ENCODE results near the gene FHIT. TPM values are rescaled to one million over a fixed set of nuclear protein-coding genes. Genes with fewer than 3 reads are reported as not detected.

FHIT gene
- total RNA-seq, 1 donor from 2014 or later, result 20.2 TPM

DNA sequence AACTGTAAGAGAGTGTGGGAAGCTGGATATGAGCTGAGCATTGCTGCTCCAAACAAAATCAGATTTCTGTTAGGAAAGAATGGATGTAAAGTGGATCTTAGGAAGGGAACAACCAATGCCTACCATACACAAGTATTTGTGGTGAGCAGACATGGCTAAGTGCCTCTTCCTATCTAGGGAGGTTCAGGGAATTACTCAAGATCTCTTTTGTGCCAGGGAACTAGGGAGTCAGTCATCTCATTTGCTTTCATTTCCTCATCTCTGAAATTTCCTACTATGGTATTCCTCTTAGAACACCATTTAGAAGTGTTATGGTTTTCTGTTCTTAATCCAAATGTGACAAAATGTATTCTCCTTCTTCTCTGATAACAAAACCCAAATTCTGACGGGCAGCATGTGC lies 396.5 kb downstream of the FHIT start:
- Mint-ChIP-seq H3K9me3 (ENCODE audit: unreplicated experiment) (no peaks in the 10 kb centered on the region), H3K4me1 (ENCODE audit: unreplicated experiment) (peaks cover 17% of the 10 kb centered on the region), H3K4me3 (ENCODE audit: unreplicated experiment) (no peak overlapping the region), H3K27me3 (ENCODE audit: unreplicated experiment) (no peaks in the 10 kb centered on the region), H3K27ac (ENCODE audit: unreplicated experiment) (no peak overlapping the region), H3K36me3 (ENCODE audit: low read depth, unreplicated experiment) (no peaks in the 10 kb centered on the region)
- TF ChIP-seq, protein P1, sequence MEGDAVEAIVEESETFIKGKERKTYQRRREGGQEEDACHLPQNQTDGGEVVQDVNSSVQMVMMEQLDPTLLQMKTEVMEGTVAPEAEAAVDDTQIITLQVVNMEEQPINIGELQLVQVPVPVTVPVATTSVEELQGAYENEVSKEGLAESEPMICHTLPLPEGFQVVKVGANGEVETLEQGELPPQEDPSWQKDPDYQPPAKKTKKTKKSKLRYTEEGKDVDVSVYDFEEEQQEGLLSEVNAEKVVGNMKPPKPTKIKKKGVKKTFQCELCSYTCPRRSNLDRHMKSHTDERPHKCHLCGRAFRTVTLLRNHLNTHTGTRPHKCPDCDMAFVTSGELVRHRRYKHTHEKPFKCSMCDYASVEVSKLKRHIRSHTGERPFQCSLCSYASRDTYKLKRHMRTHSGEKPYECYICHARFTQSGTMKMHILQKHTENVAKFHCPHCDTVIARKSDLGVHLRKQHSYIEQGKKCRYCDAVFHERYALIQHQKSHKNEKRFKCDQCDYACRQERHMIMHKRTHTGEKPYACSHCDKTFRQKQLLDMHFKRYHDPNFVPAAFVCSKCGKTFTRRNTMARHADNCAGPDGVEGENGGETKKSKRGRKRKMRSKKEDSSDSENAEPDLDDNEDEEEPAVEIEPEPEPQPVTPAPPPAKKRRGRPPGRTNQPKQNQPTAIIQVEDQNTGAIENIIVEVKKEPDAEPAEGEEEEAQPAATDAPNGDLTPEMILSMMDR (IDR thresholded peaks at IDR 0.05; ENCODE audit: unreplicated experiment), result no peak
- no peak for DNase-seq (ENCODE audit: low spot score)

DNA sequence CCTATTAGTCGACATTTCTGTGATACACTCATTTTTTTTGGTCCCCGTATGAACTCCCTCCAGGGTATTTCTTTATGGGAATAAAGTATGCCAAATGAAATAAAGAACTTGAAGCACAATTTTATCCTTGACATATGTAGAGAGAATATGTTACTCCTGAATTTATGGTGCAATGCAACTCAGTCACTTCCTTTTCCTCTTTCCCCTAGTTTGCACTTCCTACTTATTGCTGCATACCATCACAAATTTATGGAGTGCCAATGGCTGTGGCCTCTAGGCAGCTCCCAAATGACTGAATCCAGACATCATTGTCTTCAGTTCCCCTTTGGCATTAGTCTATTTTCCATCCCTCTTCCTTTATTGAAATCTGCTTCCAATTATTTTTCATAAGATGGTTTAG lies 403.5 kb downstream of the FHIT start:
- DNase-seq (ENCODE audit: low spot score), result no peak
- peaks cover 29% of the 10 kb centered on the region for H3K4me1 Mint-ChIP-seq (ENCODE audit: unreplicated experiment)
- no peaks in the 10 kb centered on the region for H3K9me3 Mint-ChIP-seq (ENCODE audit: unreplicated experiment)
- H3K4me3 Mint-ChIP-seq (ENCODE audit: unreplicated experiment), result no peak overlapping the region
- no peaks in the 10 kb centered on the region for H3K36me3 Mint-ChIP-seq (ENCODE audit: low read depth, unreplicated experiment)
- TF ChIP-seq, protein P1 (IDR thresholded peaks at IDR 0.05; ENCODE audit: unreplicated experiment), result no peak
- H3K27ac Mint-ChIP-seq (ENCODE audit: unreplicated experiment), result peak overlapping the region; percentile 44
- H3K27me3 Mint-ChIP-seq (ENCODE audit: unreplicated experiment), result peaks cover 2% of the 10 kb centered on the region

DNA sequence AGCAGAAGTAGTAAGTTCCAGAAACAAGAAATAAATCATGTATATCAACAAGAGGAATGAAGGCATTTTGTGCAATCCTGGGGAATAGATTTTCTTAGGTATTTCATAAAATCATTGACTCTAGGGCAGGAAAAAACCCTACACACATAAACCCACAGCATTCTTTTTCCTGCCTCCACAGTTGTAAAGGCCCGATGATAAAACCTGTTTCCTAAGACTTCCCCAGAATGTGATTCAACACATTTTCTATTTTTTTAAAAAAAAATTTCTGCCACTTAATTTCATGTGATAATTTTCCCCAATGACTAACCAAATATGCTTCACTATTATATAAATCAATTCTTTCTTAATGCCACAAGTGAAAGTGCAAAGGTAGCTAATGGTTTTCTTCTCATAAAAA lies 407.0 kb downstream of the FHIT start:
- DNase-seq (ENCODE audit: low spot score), result no peak
- no peak overlapping the region for H3K4me3 Mint-ChIP-seq (ENCODE audit: unreplicated experiment)

DNA sequence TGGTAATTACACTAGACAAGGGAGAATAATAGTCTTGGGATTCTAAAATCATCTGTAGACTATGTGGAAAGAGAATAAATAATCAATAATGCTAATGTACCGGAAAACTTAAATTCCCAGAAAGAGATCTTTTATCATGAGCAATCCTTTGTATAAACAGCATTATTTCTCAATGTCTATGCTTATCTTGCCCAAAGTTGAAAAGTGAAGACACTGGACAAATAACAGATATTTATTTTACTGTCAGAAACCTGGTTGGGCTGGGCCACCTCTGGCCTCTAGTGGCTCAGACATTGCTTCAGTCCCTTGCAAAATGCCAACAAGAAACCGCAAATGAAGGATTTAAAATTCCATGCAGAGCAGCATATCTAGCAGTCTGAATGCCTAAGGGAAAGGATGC lies 409.9 kb downstream of the FHIT start:
- DNase-seq (ENCODE audit: low spot score), result no peak
- TF ChIP-seq, protein P1 (IDR thresholded peaks at IDR 0.05; ENCODE audit: unreplicated experiment), result no peak
- H3K4me3 Mint-ChIP-seq (ENCODE audit: unreplicated experiment), result no peak overlapping the region
- H3K9me3 Mint-ChIP-seq (ENCODE audit: unreplicated experiment), result no peaks in the 10 kb centered on the region
- H3K27me3 Mint-ChIP-seq (ENCODE audit: unreplicated experiment), result peaks cover 2% of the 10 kb centered on the region
- no peak overlapping the region for H3K27ac Mint-ChIP-seq (ENCODE audit: unreplicated experiment)
- H3K4me1 Mint-ChIP-seq (ENCODE audit: unreplicated experiment), result peaks cover 31% of the 10 kb centered on the region
- H3K36me3 Mint-ChIP-seq (ENCODE audit: low read depth, unreplicated experiment), result no peaks in the 10 kb centered on the region

More for the DNA sequence above, 407.0 kb downstream of the FHIT start:
- H3K27ac Mint-ChIP-seq (ENCODE audit: unreplicated experiment), result no peak overlapping the region
- TF ChIP-seq, protein P1 (IDR thresholded peaks at IDR 0.05; ENCODE audit: unreplicated experiment), result no peak
- H3K9me3 Mint-ChIP-seq (ENCODE audit: unreplicated experiment), result no peaks in the 10 kb centered on the region
- peaks cover 33% of the 10 kb centered on the region for H3K4me1 Mint-ChIP-seq (ENCODE audit: unreplicated experiment)
- H3K27me3 Mint-ChIP-seq (ENCODE audit: unreplicated experiment), result peaks cover 2% of the 10 kb centered on the region
- H3K36me3 Mint-ChIP-seq (ENCODE audit: low read depth, unreplicated experiment), result no peaks in the 10 kb centered on the region

DNA sequence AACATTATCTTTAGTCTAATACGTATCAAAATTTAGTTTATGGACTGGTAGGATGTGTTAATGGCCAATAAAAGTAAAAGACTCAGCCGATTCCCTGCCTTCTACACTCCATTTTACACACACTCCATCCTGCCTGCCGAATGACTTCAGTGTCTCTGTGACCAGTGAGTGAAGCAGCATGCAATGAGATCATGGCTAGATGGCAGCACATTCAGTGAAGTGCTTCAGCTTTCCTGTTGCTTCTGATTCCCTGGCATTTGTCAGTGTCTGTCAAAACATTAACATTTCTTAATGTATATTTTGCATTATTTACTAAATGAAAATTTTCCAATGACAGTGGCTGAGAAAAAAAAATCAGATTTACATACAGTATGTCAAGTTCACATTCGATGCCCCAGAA lies 412.0 kb downstream of the FHIT start:
- Mint-ChIP-seq H3K27me3 (ENCODE audit: unreplicated experiment) (peaks cover 2% of the 10 kb centered on the region), H3K4me1 (ENCODE audit: unreplicated experiment) (peaks cover 27% of the 10 kb centered on the region), H3K4me3 (ENCODE audit: unreplicated experiment) (no peak overlapping the region), H3K9me3 (ENCODE audit: unreplicated experiment) (no peaks in the 10 kb centered on the region), H3K27ac (ENCODE audit: unreplicated experiment) (no peak overlapping the region), H3K36me3 (ENCODE audit: low read depth, unreplicated experiment) (no peaks in the 10 kb centered on the region)
- DNase-seq (ENCODE audit: low spot score), result no peak
- TF ChIP-seq, protein P1 (IDR thresholded peaks at IDR 0.05; ENCODE audit: unreplicated experiment), result no peak
